GM08714 (cell line): ENCODE results near the gene FOSB.

Experiments
- H3K4me3 ChIP-seq: fragments of 200-500 bp; sonication (Bioruptor generic); 2 replicates; pipeline ENCODE4 v1.5.1; 2014; ENCODE audit warnings: mild to moderate bottlenecking, low read length, inconsistent platforms
- ZNF274 ChIP-seq: IDR thresholded peaks from 2 replicates; pipeline ENCODE4 v1.6.1; 2012; ENCODE audit warnings: mild to moderate bottlenecking, low read depth, low read length

The FOSB gene

GRCh38 chr19:45496349-45496953 is 28.7 kb downstream of the FOSB start:
- peak overlapping the region; percentile 52; the same call in 1 of the 2 replicates for H3K4me3 ChIP-seq
- TF ChIP-seq ZNF274 = no peak

- no peak for TF ChIP-seq ZNF274
- H3K4me3 ChIP-seq = no peak overlapping the region
Observed at GRCh38 chr19:45497791-45498190, 30.0 kb downstream of the FOSB start.

- no peak for TF ChIP-seq ZNF274
- peak within 1 kb of the TSS; percentile 37; the same call in 1 of the 2 replicates for H3K4me3 ChIP-seq
Observed at GRCh38 chr19:45498411-45499195, 30.8 kb downstream of the FOSB start, which contains the start of gene PPM1N. PPM1N (plus strand) TSS chr19:45498443; CDS start chr19:45498473, 30 bp downstream.

GRCh38 chr19:45499196-45500180 is 31.7 kb downstream of the FOSB start:
- TF ChIP-seq ZNF274 = no peak
- no peak overlapping the region; the same call in 1 of the 2 replicates for H3K4me3 ChIP-seq

GRCh38 chr19:45500918-45501729 is 33.3 kb downstream of the FOSB start:
- no peak overlapping the region for H3K4me3 ChIP-seq
- TF ChIP-seq ZNF274 = no peak

- TF ChIP-seq ZNF274 = no peak
- no peak overlapping the region for H3K4me3 ChIP-seq
Observed at GRCh38 chr19:45501730-45502014, 33.9 kb downstream of the FOSB start.

- no peak overlapping the region for H3K4me3 ChIP-seq
- no peak for TF ChIP-seq ZNF274
Observed at GRCh38 chr19:45502111-45502510, 34.3 kb downstream of the FOSB start.

GRCh38 chr19:45503909-45504308 is 36.1 kb downstream of the FOSB start:
- no peak overlapping the region for H3K4me3 ChIP-seq
- TF ChIP-seq ZNF274 = no peak

GRCh38 chr19:45505151-45505995 is 37.6 kb downstream of the FOSB start:
- no peak overlapping the region for H3K4me3 ChIP-seq

GRCh38 chr19:45505996-45506245 is 38.1 kb downstream of the FOSB start:
- no peak for TF ChIP-seq ZNF274
- peak overlapping the region; percentile 99; the same call in 1 of the 2 replicates for H3K4me3 ChIP-seq

More at GRCh38 chr19:45505151-45505995, 37.6 kb downstream of the FOSB start:
- no peak for TF ChIP-seq ZNF274

GRCh38 chr19:45506246-45506988 is 38.6 kb downstream of the FOSB start:
- H3K4me3 ChIP-seq = peak overlapping the region; percentile 99
- no peak for TF ChIP-seq ZNF274
